KG1 (cell line): ENCODE data around the gene STEAP1B.

Experiments used
- DNase-seq: peaks from one replicate; lab custom pipeline; 2025; lab: John Stamatoyannopoulos, UW

STEAP1B gene

GRCh38 chr7:22371878-22372277 is 128.1 kb downstream of the STEAP1B start:
- no peak for DNase-seq
